Activated CD8-positive, alpha-beta T cell treated with anti-CD3 and anti-CD28 coated beads for 36 hours (primary cell): ENCODE measurements around the gene SMCHD1. TPM values are rescaled to one million over a fixed set of nuclear protein-coding genes. Genes with fewer than 3 reads are reported as not detected.

Source experiments
- ATAC-seq: fragments of 200-7000 bp; cut with Tn5 transposase; one replicate; pipeline ENCODE4 v1.10.0; 2021; ENCODE audit warnings: mild to moderate bottlenecking, moderate library complexity
- CTCF ChIA-PET: fragments of 350-600 bp; sonication (Branson Sonifier 250); formaldehyde crosslinking; loops from one replicate; lab custom pipeline; 2021; ENCODE audit warnings: antibody characterized with exemption; lab: Charles Lee
- POLR2A ChIA-PET: fragments of 350-600 bp; sonication (Branson Sonifier 250); formaldehyde crosslinking; loops from one replicate; lab custom pipeline; 2021; ENCODE audit warnings: antibody characterized with exemption; lab: Charles Lee
- DNase-seq: peaks from one replicate; pipeline ENCODE4 v3.0.0-alpha.2; 2020
- H3K27ac Mint-ChIP-seq: one replicate; pipeline ENCODE4 v1.8.0; 2021; ENCODE audit warnings: mild to moderate bottlenecking, mixed read lengths
- H3K27me3 Mint-ChIP-seq: one replicate; pipeline ENCODE4 v1.8.0; 2021; ENCODE audit warnings: mixed read lengths
- H3K36me3 Mint-ChIP-seq: one replicate; pipeline ENCODE4 v1.8.0; 2021; ENCODE audit warnings: low read depth, mixed read lengths
- H3K4me1 Mint-ChIP-seq: one replicate; pipeline ENCODE4 v1.8.0; 2021; ENCODE audit warnings: low read depth, mixed read lengths
- H3K4me3 Mint-ChIP-seq: one replicate; pipeline ENCODE4 v1.8.0; 2021; ENCODE audit warnings: mild to moderate bottlenecking, moderate library complexity, mixed read lengths
- H3K9me3 Mint-ChIP-seq: one replicate; pipeline ENCODE4 v1.8.0; 2021; ENCODE audit warnings: mixed read lengths
- CTCF ChIP-seq: fragments of 200-600 bp; IDR thresholded peaks from one replicate; pipeline ENCODE4 v1.8.0; 2022; ENCODE audit warnings: antibody characterized with exemption, mild to moderate bottlenecking
- intact Hi-C: fragments of 100-400 bp; cut with micrococcal nuclease; formaldehyde crosslinking; loops from one replicate; pipeline ENCODE4 v1.10.0; 2022
- total RNA-seq, 2 experiments: library from RNA; stranded (reverse); gene quantifications; one replicate each; pipeline ENCODE4 v1.2.3, GENCODE V29; 2021

The SMCHD1 gene
- total RNA-seq, result 10 to 100 TPM; 97.4 to 98.9 TPM

- peak within 1 kb of the TSS; percentile 95 for H3K4me3 Mint-ChIP-seq
- intact Hi-C loops, result loop anchor here (5.0 kb wide), 1 partner anchor 83 kb away; the partner anchor contains the start of genes METTL4 and NDC80
Measured at GRCh38 chr18:2655178-2655953, at the start of gene SMCHD1. Gene SMCHD1, plus strand, starts transcription at chr18:2655726. Its CDS starts 350 bp downstream, at chr18:2656076.

GRCh38 chr18:2606335-2606734 is 49.2 kb upstream of the SMCHD1 start:
- Mint-ChIP-seq H3K4me3 (peak overlapping the region; percentile 37), H3K27ac (peak overlapping the region; percentile 87), H3K4me1 (peaks cover 45% of the 10 kb centered on the region), H3K9me3 (no peaks in the 10 kb centered on the region), H3K27me3 (no peaks in the 10 kb centered on the region), H3K36me3 (peaks cover 55% of the 10 kb centered on the region)
- DNase-seq, result no peak
- intact Hi-C loops, result loop anchor here (5.0 kb wide), 1 partner anchor 36 kb away; no protein-coding TSS in a partner anchor
- ATAC-seq, result peak; percentile 31
- ChIA-PET POLR2A (interaction anchor here (0.6 to 1.9 kb wide), 5 partner anchors 9 to 70 kb away, joined by 3 to 8 read pairs (median 4); partner anchors contain the start of gene SMCHD1), CTCF (interaction anchor here (1.1 to 3.1 kb wide), 4 partner anchors 13 to 62 kb away, joined by 3 to 14 read pairs (median 6); no protein-coding TSS in a partner anchor)
- no peak for TF ChIP-seq CTCF

More at GRCh38 chr18:2655178-2655953, at the start of gene SMCHD1:
- POLR2A ChIA-PET, result interaction anchor here (0.6 to 5.2 kb wide), 29 partner anchors 11 to 797 kb away, joined by 3 to 76 read pairs (median 4); partner anchors contain the start of genes METTL4 and NDC80
- DNase-seq (peak; percentile 96), ATAC-seq (peak; percentile 82)
- no peak for TF ChIP-seq CTCF
- Mint-ChIP-seq H3K27me3 (no peaks in the 10 kb centered on the region), H3K36me3 (peaks cover 26% of the 10 kb centered on the region), H3K9me3 (no peaks in the 10 kb centered on the region), H3K27ac (peak within 1 kb of the TSS; percentile 98), H3K4me1 (peaks cover 42% of the 10 kb centered on the region)
- CTCF ChIA-PET, result interaction anchor here (1.2 to 3.0 kb wide), 4 partner anchors 19 to 67 kb away, joined by 3 to 7 read pairs (median 5); no protein-coding TSS in a partner anchor

GRCh38 chr18:2609604-2610003 is 45.9 kb upstream of the SMCHD1 start:
- CTCF ChIA-PET, result interaction anchor here (1.0 kb wide), 1 partner anchor 33 kb away, joined by 3 read pairs; no protein-coding TSS in a partner anchor
- no peak overlapping the region for H3K4me3 Mint-ChIP-seq
- intact Hi-C loops, result loop anchor here (5.0 kb wide), 1 partner anchor 33 kb away; no protein-coding TSS in a partner anchor

GRCh38 chr18:2610549-2610948 is 45.0 kb upstream of the SMCHD1 start:
- Mint-ChIP-seq H3K4me1 (peaks cover 28% of the 10 kb centered on the region), H3K27me3 (no peaks in the 10 kb centered on the region), H3K9me3 (no peaks in the 10 kb centered on the region), H3K4me3 (no peak overlapping the region), H3K36me3 (peaks cover 68% of the 10 kb centered on the region), H3K27ac (no peak overlapping the region)
- ChIA-PET CTCF (no interaction called here), POLR2A (no interaction called here)
- no peak for ATAC-seq
- intact Hi-C loops, result no loop called here
- no peak for TF ChIP-seq CTCF
- no peak for DNase-seq

More at GRCh38 chr18:2609604-2610003, 45.9 kb upstream of the SMCHD1 start:
- ATAC-seq, result no peak
- TF ChIP-seq CTCF, result no peak
- no peak for DNase-seq
- H3K9me3 Mint-ChIP-seq, result no peaks in the 10 kb centered on the region
- peaks cover 63% of the 10 kb centered on the region for H3K36me3 Mint-ChIP-seq
- POLR2A ChIA-PET, result interaction anchor here (1.9 kb wide), 1 partner anchor 15 kb away, joined by 6 read pairs; no protein-coding TSS in a partner anchor
- peaks cover 37% of the 10 kb centered on the region for H3K4me1 Mint-ChIP-seq
- H3K27ac Mint-ChIP-seq, result no peak overlapping the region
- H3K27me3 Mint-ChIP-seq, result no peaks in the 10 kb centered on the region
